HepG2 (cell line): ENCODE measurements around the gene FPGS. TPM values are rescaled to one million over a fixed set of nuclear protein-coding genes. Genes with fewer than 3 reads are reported as not detected.

Source experiments
- ARID4A ChIP-seq: sonication (generic); formaldehyde crosslinking; IDR thresholded peaks from 2 replicates; pipeline ENCODE4 v1.5.0; 2020; ENCODE audit warnings: mild to moderate bottlenecking, missing genetic modification reagents, borderline replicate concordance
- ATM ChIP-seq: fragments of 450-650 bp; IDR thresholded peaks from 2 replicates; pipeline ENCODE4 v1.7.1; 2017; ENCODE audit warnings: mild to moderate bottlenecking, borderline replicate concordance
- CTCF ChIP-seq: sonication (generic); formaldehyde crosslinking; IDR thresholded peaks from 2 replicates; pipeline ENCODE4 v1.5.0; 2020; ENCODE audit warnings: mild to moderate bottlenecking, missing genetic modification reagents, moderate library complexity
- ERF ChIP-seq: IDR thresholded peaks from 2 replicates; pipeline ENCODE4 v1.6.1; 2018; ENCODE audit warnings: missing biosample characterization, missing genetic modification reagents
- GATA4 ChIP-seq: sonication (generic); IDR thresholded peaks from 2 replicates; pipeline ENCODE4 v1.6.1; 2016; ENCODE audit warnings: antibody characterized with exemption, low read depth, borderline replicate concordance
- IRF9 ChIP-seq: sonication (generic); formaldehyde crosslinking; IDR thresholded peaks from 2 replicates; pipeline ENCODE4 v1.8.0; 2022; ENCODE audit warnings: missing genetic modification reagents, mild to moderate bottlenecking, borderline replicate concordance
- MIXL1 ChIP-seq: IDR thresholded peaks from 2 replicates; pipeline ENCODE4 v1.6.1; 2016
- NRL ChIP-seq: sonication (generic); formaldehyde crosslinking; IDR thresholded peaks from 2 replicates; pipeline ENCODE4 v1.5.0; 2020; ENCODE audit warnings: missing genetic modification reagents, mild to moderate bottlenecking, moderate library complexity, borderline replicate concordance
- RAD21 ChIP-seq: fragments of 450-650 bp; formaldehyde crosslinking; IDR thresholded peaks from 2 replicates; pipeline ENCODE4 v1.5.0; 2020; ENCODE audit warnings: mild to moderate bottlenecking
- RXRA ChIP-seq: sonication (generic); formaldehyde crosslinking; IDR thresholded peaks from 2 replicates; pipeline ENCODE4 v1.5.1; 2020; ENCODE audit warnings: missing genetic modification reagents
- SALL1 ChIP-seq: sonication (generic); formaldehyde crosslinking; IDR thresholded peaks from 2 replicates; pipeline ENCODE4 v1.8.0; 2022; ENCODE audit warnings: mild to moderate bottlenecking, missing genetic modification reagents
- SP2 ChIP-seq: sonication (generic); formaldehyde crosslinking; IDR thresholded peaks from 2 replicates; pipeline ENCODE4 v1.5.1; 2020; ENCODE audit warnings: mild to moderate bottlenecking, missing genetic modification reagents
- TEAD3 ChIP-seq: optimal IDR thresholded peaks from 2 replicates; pipeline ENCODE3; 2016; ENCODE audit warnings: borderline replicate concordance
- ZFP62 ChIP-seq: sonication (generic); formaldehyde crosslinking; IDR thresholded peaks from 2 replicates; pipeline ENCODE4 v1.4.0; 2020; ENCODE audit warnings: missing genetic modification reagents
- ZFP91 ChIP-seq: sonication (generic); formaldehyde crosslinking; IDR thresholded peaks from 2 replicates; pipeline ENCODE4 v1.9.0; 2022; ENCODE audit warnings: missing genetic modification reagents, mild to moderate bottlenecking, borderline replicate concordance
- ZNF224 ChIP-seq: sonication (generic); formaldehyde crosslinking; IDR thresholded peaks from 2 replicates; pipeline ENCODE4 v1.5.0; 2020; ENCODE audit warnings: mild to moderate bottlenecking, missing genetic modification reagents
- ZNF317 ChIP-seq: sonication (generic); formaldehyde crosslinking; IDR thresholded peaks from 2 replicates; pipeline ENCODE4 v1.5.0; 2020; ENCODE audit warnings: mild to moderate bottlenecking, missing genetic modification reagents
- ZNF562 ChIP-seq: sonication (generic); formaldehyde crosslinking; IDR thresholded peaks from 2 replicates; pipeline ENCODE4 v1.8.0; 2022; ENCODE audit warnings: missing genetic modification reagents, borderline replicate concordance
- ZNF644 ChIP-seq: IDR thresholded peaks from 2 replicates; pipeline ENCODE4 v1.6.1; 2016; ENCODE audit warnings: low read depth
- ZNF768 ChIP-seq: sonication (generic); formaldehyde crosslinking; IDR thresholded peaks from 2 replicates; pipeline ENCODE4 v1.4.0; 2020; ENCODE audit warnings: missing genetic modification reagents
- polyA plus RNA-seq, 8 experiments: library from polyadenylated mRNA; depleted of rRNA in 3 of 8; stranded (reverse) in 7 of 8; unstranded in 1 of 8; fragments of >200 nt; fragmentation: Illumina TruSeq in 4 of 8; extraction: Trizol in 4 of 8; gene quantifications; 2 replicates each; pipeline versions ENCODE4 v1.2.1 to v1.2.3, GENCODE V29; 2011 to 2016; ENCODE audit warnings: low read depth in 4 of 8, missing spikeins in 1 of 8, mixed read lengths in 1 of 8; ENCODE audit not compliant: insufficient read depth in 1 of 8
- total RNA-seq, 5 experiments: library from RNA; depleted of rRNA; stranded (reverse); fragments of >200 nt; fragmentation: Illumina TruSeq; extraction: Trizol; gene quantifications; 2 replicates each; pipeline ENCODE4 v1.2.3, GENCODE V29; 2016; ENCODE audit warnings: low read depth in 1 of 5

The FPGS gene
- total and polyA plus RNA-seq, 2 of the 13 experiments (the other 11 are each of a cell fraction or from before 2014, with no cell fraction given), result 35.6 to 36.8 TPM

- TF ChIP-seq IRF9 (CRISPR knock-in tag) (0 out of 2 replicates have a peak, but pooled peaks have one; percentile 28), SALL1 (CRISPR knock-in tag) (peak; percentile 72), ZFP62 (no peak), ZNF317 (CRISPR knock-in tag) (peak; percentile 36; the same call in 1 of the 2 replicates), ATM (no peak), ZNF224 (CRISPR knock-in tag) (0 out of 2 replicates have a peak, but pooled peaks have one; percentile 42), ZNF644 (no peak), NRL (CRISPR knock-in tag) (peak; percentile 75; the same call in 1 of the 2 replicates), MIXL1 (CRISPR knock-in tag) (peak; percentile 46; the same call in 1 of the 2 replicates), RAD21 (peak; percentile 37; the same call in 1 of the 2 replicates), RXRA (peak; percentile 56), ZNF562 (no peak), CTCF (peak; percentile 50), ZNF768 (peak; percentile 51; the same call in 1 of the 2 replicates), ZFP91 (CRISPR knock-in tag) (peak; percentile 77; the same call in 1 of the 2 replicates), GATA4 (peak; percentile 55; the same call in 1 of the 2 replicates), ARID4A (CRISPR knock-in tag) (peak; percentile 50; the same call in 1 of the 2 replicates), ERF (CRISPR knock-in tag) (0 out of 2 replicates have a peak, but pooled peaks have one; percentile 17), TEAD3 (peak; percentile 66), SP2 (CRISPR knock-in tag) (no peak)
Measured at GRCh38 chr9:127828262-127829031, 25.8 kb downstream of the FPGS start (continued).
